IMR-90 (cell line): Measurements from ENCODE around the gene HECW1. TPM values are rescaled to one million over a fixed set of nuclear protein-coding genes. Genes with fewer than 3 reads are reported as not detected.
A peak's percentile ranks its signal among the peaks of the same experiment; 100 is the strongest.

Source experiments
- ATAC-seq: fragments of 200-7000 bp; cut with Tn5 transposase; 2 replicates; pipeline ENCODE4 v1.9.1; 2020; ENCODE audit warnings: low read depth, mild to moderate bottlenecking, moderate library complexity
- BruUV-seq: library from RNA; stranded (reverse); fragments of 400-500 nt; replicated peaks from 2 replicates; lab custom pipeline; 2021; lab: Mats Ljungman, UMichigan
- CTCF ChIA-PET: fragments of 300-600 bp; formaldehyde crosslinking; extraction: SDS; loops from one replicate; lab custom pipeline; 2021; ENCODE audit warnings: antibody characterized with exemption; lab: Yijun Ruan, JAX
- POLR2A ChIA-PET: fragments of 300-600 bp; sonication (Branson Sonifier 250); formaldehyde crosslinking; loops from one replicate; lab custom pipeline; 2022; ENCODE audit warnings: antibody characterized with exemption; ENCODE audit not compliant: unreplicated experiment; lab: Charles Lee
- DNase-seq: peaks from one replicate; pipeline ENCODE4 v3.0.0; 2013
- H2AFZ ChIP-seq: replicated peaks from 2 replicates; pipeline ENCODE3; 2013; ENCODE audit warnings: low read length, mild to moderate bottlenecking; ENCODE audit not compliant: poor library complexity
- H2AK5ac ChIP-seq: 2 replicates; pipeline ENCODE4 v1.6.1; 2013; ENCODE audit warnings: low read depth, low read length, inconsistent platforms
- H2AK9ac ChIP-seq: replicated peaks from 2 replicates; pipeline ENCODE3; 2013; ENCODE audit warnings: mild to moderate bottlenecking, low read depth, low read length, moderate library complexity; ENCODE audit not compliant: poor library complexity
- H2BK120ac ChIP-seq: 2 replicates; pipeline ENCODE4 v1.6.1; 2013; ENCODE audit warnings: low read depth, low read length, inconsistent platforms
- H2BK15ac ChIP-seq: 3 replicates; pipeline ENCODE4 v1.6.1; 2013; ENCODE audit warnings: low read depth, low read length, inconsistent platforms
- H2BK20ac ChIP-seq: 2 replicates; pipeline ENCODE4 v1.6.1; 2013; ENCODE audit warnings: low read depth, mild to moderate bottlenecking, inconsistent platforms, low read length, moderate library complexity
- H2BK5ac ChIP-seq: 2 replicates; pipeline ENCODE4 v1.6.1; 2013; ENCODE audit warnings: mild to moderate bottlenecking, low read depth, low read length, inconsistent platforms; ENCODE audit not compliant: poor library complexity, severe bottlenecking
- H3K14ac ChIP-seq: replicated peaks from 2 replicates; pipeline ENCODE4 v1.6.1; 2013; ENCODE audit warnings: low read depth, low read length, inconsistent platforms
- H3K18ac ChIP-seq: 2 replicates; pipeline ENCODE4 v1.6.1; 2013; ENCODE audit warnings: low read depth, low read length, control low read depth
- H3K23ac ChIP-seq: 2 replicates; pipeline ENCODE4 v1.6.1; 2013; ENCODE audit warnings: low read depth, low read length, inconsistent platforms
- H3K27ac ChIP-seq: 2 replicates; pipeline ENCODE4 v1.5.1; 2013; ENCODE audit warnings: mild to moderate bottlenecking, control low read depth, low read length; ENCODE audit not compliant: insufficient read depth
- H3K27me3 ChIP-seq: 2 replicates; pipeline ENCODE4 v1.6.1; 2013; ENCODE audit warnings: low read length; ENCODE audit not compliant: control insufficient read depth, insufficient read depth
- H3K36me3 ChIP-seq: 2 replicates; pipeline ENCODE4 v1.6.1; 2013; ENCODE audit warnings: low read length, mixed read lengths; ENCODE audit not compliant: control insufficient read depth, insufficient read depth
- H3K4ac ChIP-seq: 2 replicates; pipeline ENCODE4 v1.6.1; 2013; ENCODE audit warnings: low read depth, low read length, inconsistent platforms
- H3K4me1 ChIP-seq: 2 replicates; pipeline ENCODE4 v1.6.1; 2013; ENCODE audit warnings: low read length, mixed read lengths; ENCODE audit not compliant: control insufficient read depth, insufficient read depth
- H3K4me2 ChIP-seq: 2 replicates; pipeline ENCODE4 v1.6.1; 2013; ENCODE audit warnings: low read depth, mild to moderate bottlenecking, control low read depth, low read length, moderate library complexity
- H3K4me3 ChIP-seq: 2 replicates; pipeline ENCODE4 v1.5.1; 2013; ENCODE audit warnings: low read depth, mild to moderate bottlenecking, control low read depth, low read length, moderate library complexity; ENCODE audit not compliant: insufficient read depth
- H3K56ac ChIP-seq: 2 replicates; pipeline ENCODE4 v1.6.1; 2013; ENCODE audit warnings: low read length, inconsistent platforms; ENCODE audit not compliant: insufficient read depth; ENCODE audit errors: extremely low read depth
- H3K79me1 ChIP-seq, 2 experiments: 2 replicates each; pipeline ENCODE4 v1.6.1; 2013; ENCODE audit warnings: low read length in 2 of 2, inconsistent platforms in 1 of 2, low read depth in 1 of 2
- H3K9ac ChIP-seq: 2 replicates; pipeline ENCODE4 v1.6.1; 2013; ENCODE audit warnings: low read depth, low read length, control low read depth
- H3K9me1 ChIP-seq: 2 replicates; pipeline ENCODE4 v1.6.1; 2013; ENCODE audit warnings: low read length, inconsistent platforms; ENCODE audit not compliant: insufficient read depth
- H3K9me3 ChIP-seq: 2 replicates; pipeline ENCODE4 v1.6.1; 2013; ENCODE audit warnings: low read length; ENCODE audit not compliant: control insufficient read depth, insufficient read depth
- H4K20me1 ChIP-seq: 2 replicates; pipeline ENCODE4 v1.6.1; 2013; ENCODE audit warnings: low read length, inconsistent platforms; ENCODE audit not compliant: insufficient read depth
- H4K5ac ChIP-seq: 2 replicates; pipeline ENCODE4 v1.6.1; 2013; ENCODE audit warnings: mild to moderate bottlenecking, low read depth, low read length, control low read depth
- H4K8ac ChIP-seq, 2 experiments: 2 replicates each; pipeline ENCODE4 v1.6.1; 2013; ENCODE audit warnings: low read depth in 2 of 2, low read length in 2 of 2, control low read depth in 1 of 2, inconsistent platforms in 1 of 2
- H4K91ac ChIP-seq: 2 replicates; pipeline ENCODE4 v1.6.1; 2013; ENCODE audit warnings: low read depth, low read length, inconsistent platforms; ENCODE audit not compliant: insufficient read depth
- CHD1 ChIP-seq: IDR thresholded peaks from 2 replicates; pipeline ENCODE4 v1.6.1; 2012; ENCODE audit warnings: low read depth, low read length, improper control_type of control experiment
- CTCF ChIP-seq: conservative IDR thresholded peaks from 2 replicates; pipeline ENCODE4 v1.5.1; 2012; ENCODE audit warnings: mild to moderate bottlenecking, low read depth, low read length, improper control_type of control experiment
- MXI1 ChIP-seq: IDR thresholded peaks from 2 replicates; pipeline ENCODE4 v1.6.1; 2012; ENCODE audit warnings: low read depth, mild to moderate bottlenecking, low read length, moderate library complexity, borderline replicate concordance
- NFE2L2 ChIP-seq: fragments of 150-350 bp; IDR thresholded peaks from 2 replicates; pipeline ENCODE4 v1.6.1; 2016; ENCODE audit warnings: low read depth, mild to moderate bottlenecking, low read length
- RCOR1 ChIP-seq: IDR thresholded peaks from 2 replicates; pipeline ENCODE4 v1.6.1; 2012; ENCODE audit warnings: mild to moderate bottlenecking, low read length, improper control_type of control experiment; ENCODE audit not compliant: insufficient replicate concordance
- WGBS, 2 experiments: methylation state at CpG; one replicate each; pipeline versions ENCODE4 v1.1.5 to v1.1.7; 2013; ENCODE audit warnings: missing lambda C conversion rate in 2 of 2; ENCODE audit not compliant: insufficient read length in 1 of 2; ENCODE audit errors: extremely low coverage in 2 of 2; 5-methylcytosine and 5-hydroxymethylcytosine counted together
- dilution Hi-C: fragments of 300-500 bp; cut with HindIII; formaldehyde crosslinking; loops from one replicate; pipeline ENCODE4 v1.14.3; 2018; ENCODE audit warnings: low sequenced_read_pairs; ENCODE audit not compliant: unreplicated experiment
- in situ Hi-C: fragments of 300-500 bp; cut with MboI; formaldehyde crosslinking; loops from 3 replicates; pipeline ENCODE4 v1.14.3; 2019; ENCODE audit warnings: low sequenced_read_pairs, inconsistent platforms, mixed read lengths
- intact Hi-C: fragments of 100-400 bp; cut with micrococcal nuclease; formaldehyde crosslinking; loops from 2 replicates; pipeline ENCODE4 v1.10.0; 2022
- polyA plus RNA-seq, 3 experiments: library from polyadenylated mRNA; depleted of rRNA; stranded (reverse); fragments of >200 nt; gene quantifications; 2 replicates each; pipeline ENCODE4 v1.2.3, GENCODE V29; 2012; ENCODE audit warnings: low replicate concordance in 1 of 3
- total RNA-seq: library from RNA; depleted of rRNA; stranded (reverse); fragments of >200 nt; gene quantifications from 2 replicates; pipeline ENCODE4 v1.2.3, GENCODE V29; 2012

Gene HECW1
- total and polyA plus RNA-seq, 2 of the 4 experiments (the other 2 are of a cell fraction): 0.56 to 1.3 TPM

DNA sequence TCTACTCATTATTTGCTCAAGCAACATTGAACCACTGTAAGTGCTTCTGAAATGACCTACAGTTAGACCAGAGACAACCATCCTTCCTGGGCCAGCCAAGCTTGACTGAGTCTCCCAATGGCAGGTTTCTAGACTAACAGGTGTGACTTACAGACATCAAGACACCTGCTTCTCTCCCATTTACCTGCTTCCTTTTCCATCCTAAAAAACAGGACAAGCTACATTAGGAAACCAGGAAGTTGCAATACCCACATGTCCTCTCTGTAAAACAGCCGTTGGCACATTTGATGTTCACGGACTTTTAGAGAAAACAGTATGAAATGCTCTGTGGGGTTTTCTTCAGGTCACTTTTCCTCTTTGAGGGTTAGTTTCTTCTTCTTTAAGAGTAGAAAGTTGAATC is 4.0 kb downstream of the HECW1 start:
- no CpG with 5 or more reads among the region's 2 CpGs for WGBS, 2 experiments

More for the DNA sequence above, 4.0 kb downstream of the HECW1 start:
- BruUV-seq: no TSS peak
- Histone ChIP-seq H2BK5ac (no peak overlapping the region), H4K5ac (no peak overlapping the region), H2BK15ac (peak overlapping the region; percentile 79; the same call in 1 of the 3 replicates), H4K8ac (peak overlapping the region in 1 of 2 experiments; percentile 18; a peak in 1 of 4 replicates), H3K14ac (no peak overlapping the region), H3K23ac (no peak overlapping the region), H3K9me1 (peaks cover 14% of the 10 kb centered on the region), H3K9me3 (no peaks in the 10 kb centered on the region), H4K91ac (peak overlapping the region; percentile 52; the same call in 1 of the 2 replicates), H3K4me2 (no peak overlapping the region), H3K27ac (no peak overlapping the region), H3K36me3 (no peaks in the 10 kb centered on the region), H3K79me1 (no peaks in the 10 kb centered on the region), H3K56ac (no peak overlapping the region), H3K9ac (no peak overlapping the region), H4K20me1 (no peaks in the 10 kb centered on the region), H3K18ac (no peak overlapping the region), H3K4me3 (no peak overlapping the region), H3K4ac (peak overlapping the region; percentile 30; the same call in 1 of the 2 replicates), H3K4me1 (peaks cover 17% of the 10 kb centered on the region), H3K27me3 (peaks cover 38% of the 10 kb centered on the region), H2BK120ac (peak overlapping the region; percentile 39), H2BK20ac (peak overlapping the region; percentile 50), H2AFZ (no peak overlapping the region), H2AK5ac (no peak overlapping the region), H2AK9ac (no peak overlapping the region)
- ATAC-seq (no peak), DNase-seq (no peak)
- ChIA-PET CTCF (no interaction called here), POLR2A (no interaction called here)
- TF ChIP-seq RCOR1: no peak
- no peak for TF ChIP-seq CTCF
- TF ChIP-seq NFE2L2: no peak
- TF ChIP-seq CHD1: no peak
- no peak for TF ChIP-seq MXI1
- intact Hi-C loops (loop anchor here (5.0 kb wide), 1 partner anchor 131 kb away; no protein-coding TSS in a partner anchor), in situ Hi-C loops (no loop called here), dilution Hi-C loops (no loop called here)
